ENCODE results near the gene TTPAL. TPM values are rescaled to one million over a fixed set of nuclear protein-coding genes. Genes with fewer than 3 reads are reported as not detected.

The TTPAL gene
- total and polyA plus RNA-seq, 12 donors = 4.2 to 17.8 (median 12.5) TPM

DNA sequence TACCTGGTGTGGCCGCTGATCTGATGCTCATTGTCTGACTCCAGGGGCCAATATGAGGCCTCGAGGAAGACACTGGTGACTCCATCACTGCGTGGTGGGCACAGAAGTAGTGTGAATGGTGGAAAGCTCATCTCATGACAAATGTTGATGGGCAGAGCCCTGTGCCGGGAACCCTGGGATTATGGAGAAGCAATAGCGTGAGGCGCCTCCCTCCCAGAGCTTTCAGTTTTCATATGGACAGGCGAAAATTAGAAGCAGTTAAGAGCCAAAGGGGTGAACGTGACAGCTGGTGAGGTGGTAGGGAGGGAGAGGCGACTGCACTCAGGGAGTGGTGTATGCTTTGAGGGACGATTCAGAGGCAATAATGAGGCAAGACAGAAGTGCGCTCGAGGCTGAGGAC lies 39.3 kb upstream of the TTPAL start:
- 79 to 83% (median 81%) methylated on average over 10 to 12 of the region's 12 CpGs for WGBS, 4 donors

DNA sequence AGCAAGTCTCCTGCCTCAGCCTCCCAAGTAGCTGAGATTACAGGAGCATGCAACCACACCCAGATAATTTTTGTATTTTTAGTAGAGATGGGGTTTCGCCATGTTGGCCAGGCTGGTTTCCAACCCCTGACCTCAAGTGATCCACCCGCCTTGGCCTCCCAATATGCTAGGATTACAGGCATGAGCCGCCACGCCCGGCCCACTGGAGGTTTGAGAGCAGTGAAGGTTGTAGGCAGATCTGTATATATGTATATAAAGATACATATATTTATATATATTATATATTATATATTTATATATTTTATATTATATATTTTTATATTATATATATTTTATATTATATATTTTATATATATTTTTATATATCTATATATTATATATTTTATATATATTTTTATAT lies 38.2 kb upstream of the TTPAL start:
- TF ChIP-seq POLR2A (IDR thresholded peaks at IDR 0.05) = no peak
- TF ChIP-seq, protein P1, sequence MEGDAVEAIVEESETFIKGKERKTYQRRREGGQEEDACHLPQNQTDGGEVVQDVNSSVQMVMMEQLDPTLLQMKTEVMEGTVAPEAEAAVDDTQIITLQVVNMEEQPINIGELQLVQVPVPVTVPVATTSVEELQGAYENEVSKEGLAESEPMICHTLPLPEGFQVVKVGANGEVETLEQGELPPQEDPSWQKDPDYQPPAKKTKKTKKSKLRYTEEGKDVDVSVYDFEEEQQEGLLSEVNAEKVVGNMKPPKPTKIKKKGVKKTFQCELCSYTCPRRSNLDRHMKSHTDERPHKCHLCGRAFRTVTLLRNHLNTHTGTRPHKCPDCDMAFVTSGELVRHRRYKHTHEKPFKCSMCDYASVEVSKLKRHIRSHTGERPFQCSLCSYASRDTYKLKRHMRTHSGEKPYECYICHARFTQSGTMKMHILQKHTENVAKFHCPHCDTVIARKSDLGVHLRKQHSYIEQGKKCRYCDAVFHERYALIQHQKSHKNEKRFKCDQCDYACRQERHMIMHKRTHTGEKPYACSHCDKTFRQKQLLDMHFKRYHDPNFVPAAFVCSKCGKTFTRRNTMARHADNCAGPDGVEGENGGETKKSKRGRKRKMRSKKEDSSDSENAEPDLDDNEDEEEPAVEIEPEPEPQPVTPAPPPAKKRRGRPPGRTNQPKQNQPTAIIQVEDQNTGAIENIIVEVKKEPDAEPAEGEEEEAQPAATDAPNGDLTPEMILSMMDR (IDR thresholded peaks at IDR 0.05) = no peak
- Histone ChIP-seq H3K27me3 (no peaks in the 10 kb centered on the region), H3K9me3 (replicated peaks in 1 of 3) (no peaks in the 10 kb centered on the region), H3K4me1 (replicated peaks in 1 of 2) (peaks cover 0 to 8% of the 10 kb centered on the region in 2 donors), H3K4me3 (no peak overlapping the region), H3K27ac (no peak overlapping the region), H3K36me3 (replicated peaks in 1 of 2) (no peaks in the 10 kb centered on the region)
- DNase-seq = no peak
- intact Hi-C loops (cut with DNase I) = no loop called here
- 94 to 97% (median 96%) methylated on average over 5 of the region's 5 CpGs for WGBS, 4 donors

More for the DNA sequence above, 39.3 kb upstream of the TTPAL start:
- Histone ChIP-seq H3K4me3 (no peak overlapping the region), H3K9me3 (replicated peaks in 1 of 3) (no peaks in the 10 kb centered on the region), H3K27me3 (no peaks in the 10 kb centered on the region), H3K36me3 (replicated peaks in 1 of 2) (no peaks in the 10 kb centered on the region), H3K4me1 (replicated peaks in 1 of 2) (peaks cover 0 to 5% of the 10 kb centered on the region in 2 donors), H3K27ac (no peak overlapping the region)
- DNase-seq = no peak
- intact Hi-C loops (cut with DNase I) = no loop called here
- no peak for TF ChIP-seq POLR2A (IDR thresholded peaks at IDR 0.05)
- TF ChIP-seq, protein P1 (IDR thresholded peaks at IDR 0.05) = no peak

DNA sequence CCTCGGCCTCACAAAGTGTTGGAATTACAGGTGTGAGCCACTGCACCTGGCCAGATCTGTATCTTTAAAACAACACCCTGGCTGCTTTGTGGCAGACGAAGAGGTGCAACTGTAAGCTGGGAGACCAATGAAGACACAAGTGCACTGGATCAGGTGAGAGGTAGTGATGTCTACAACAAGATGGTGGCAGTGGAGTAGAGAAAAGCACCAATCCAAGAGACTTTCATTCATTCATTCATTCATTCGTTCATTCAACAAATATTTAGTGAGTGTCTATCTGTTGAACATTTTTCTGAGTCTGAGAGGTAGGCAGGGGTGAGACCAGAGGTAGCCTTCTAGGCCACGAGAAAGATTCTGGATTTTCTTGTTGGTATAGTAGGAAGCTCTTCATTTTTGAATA lies 36.9 kb upstream of the TTPAL start:
- Histone ChIP-seq H3K27me3 (no peaks in the 10 kb centered on the region), H3K4me1 (replicated peaks in 1 of 2) (peaks cover 0 to 10% of the 10 kb centered on the region in 2 donors), H3K36me3 (replicated peaks in 1 of 2) (no peaks in the 10 kb centered on the region), H3K4me3 (no peak overlapping the region), H3K9me3 (replicated peaks in 1 of 3) (no peaks in the 10 kb centered on the region), H3K27ac (no peak overlapping the region)
- intact Hi-C loops (cut with DNase I) = no loop called here
- no peak for DNase-seq
- no peak for TF ChIP-seq POLR2A (IDR thresholded peaks at IDR 0.05)
- TF ChIP-seq, protein P1 (IDR thresholded peaks at IDR 0.05) = no peak
- WGBS, 4 donors = 69 to 89% (median 85%) methylated on average over 4 of the region's 4 CpGs

DNA sequence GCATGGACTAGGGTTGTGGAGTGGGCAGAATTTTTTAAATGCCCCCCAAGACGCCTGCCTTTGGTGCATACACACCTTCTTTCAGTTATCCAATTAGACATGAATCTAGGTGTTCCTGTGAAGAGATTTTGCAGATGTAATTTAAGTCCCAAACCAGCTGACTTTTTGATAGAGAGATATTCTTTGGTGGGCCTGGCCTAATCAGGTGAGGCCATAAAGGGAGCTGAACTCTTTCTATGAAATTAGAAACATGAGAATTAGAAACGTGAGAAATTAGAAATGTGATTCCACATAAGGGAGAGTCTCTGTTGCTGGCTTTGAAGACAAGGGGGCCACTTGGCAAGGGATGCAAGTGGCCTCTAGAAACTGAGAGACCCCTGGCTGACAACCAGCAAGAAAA lies 36.4 kb upstream of the TTPAL start:
- intact Hi-C loops (cut with DNase I) = no loop called here
- TF ChIP-seq, protein P1 (IDR thresholded peaks at IDR 0.05) = no peak
- no peak for TF ChIP-seq POLR2A (IDR thresholded peaks at IDR 0.05)
- Histone ChIP-seq H3K27me3 (no peaks in the 10 kb centered on the region), H3K4me3 (no peak overlapping the region), H3K9me3 (replicated peaks in 1 of 3) (no peaks in the 10 kb centered on the region), H3K27ac (no peak overlapping the region), H3K36me3 (replicated peaks in 1 of 2) (no peaks in the 10 kb centered on the region), H3K4me1 (replicated peaks in 1 of 2) (peaks cover 0 to 9% of the 10 kb centered on the region in 2 donors)
- WGBS, 4 donors = 49 to 64% (median 55%) methylated on average over 2 of the region's 2 CpGs
- no peak for DNase-seq
